Activated T-cell treated with anti-CD3 and anti-CD28 coated beads, Interleukin-2, amount 50 U/mL, for 48 hours (primary cell): Measurements from ENCODE around the gene SCAF1.

Experiments used
- DNase-seq, 2 experiments: peaks; one replicate each; pipeline ENCODE4 v3.0.0-alpha.2; 2020

Gene SCAF1

DNA sequence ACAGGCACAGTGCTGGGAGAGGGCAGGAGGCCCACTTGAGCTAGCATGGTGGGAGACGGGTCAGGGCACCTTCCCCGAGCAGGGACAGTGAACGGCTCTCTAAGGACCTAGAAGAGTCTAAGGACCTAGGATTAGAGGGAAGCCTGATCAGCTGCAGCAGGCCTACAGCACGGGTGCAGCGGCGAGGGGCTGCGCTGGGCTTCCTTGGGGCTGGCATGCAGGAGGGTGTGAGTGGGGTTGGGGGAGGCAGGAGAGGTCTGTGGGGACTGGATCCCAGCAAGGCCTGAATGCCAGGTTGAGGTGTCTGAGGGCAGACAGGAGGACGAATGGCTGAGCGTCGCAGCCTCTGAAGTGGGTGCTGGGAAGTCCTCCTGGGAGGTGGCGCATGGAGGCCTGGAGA lies 3.6 kb downstream of the SCAF1 start:
- no peak for DNase-seq

DNA sequence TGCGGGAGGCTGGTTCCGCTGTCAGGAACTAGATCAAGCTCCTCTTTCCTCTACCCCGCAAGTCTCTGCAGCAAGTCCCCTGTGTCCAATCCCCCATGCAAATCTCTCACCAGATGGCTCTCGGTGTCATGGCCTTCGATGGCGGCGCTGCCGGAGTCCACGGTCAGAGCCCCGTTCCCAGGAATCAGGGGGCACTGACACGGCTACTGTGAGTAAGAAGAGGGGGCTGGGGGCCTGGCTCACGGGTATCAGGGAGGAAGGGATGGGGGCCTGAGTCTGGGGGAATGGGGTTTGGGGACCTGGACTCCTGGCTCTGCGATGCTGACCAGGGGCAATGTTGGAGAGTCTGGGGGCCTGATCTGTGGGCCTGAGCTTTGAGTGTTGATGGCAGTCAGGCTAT lies 4.0 kb downstream of the SCAF1 start:
- no peak for DNase-seq

DNA sequence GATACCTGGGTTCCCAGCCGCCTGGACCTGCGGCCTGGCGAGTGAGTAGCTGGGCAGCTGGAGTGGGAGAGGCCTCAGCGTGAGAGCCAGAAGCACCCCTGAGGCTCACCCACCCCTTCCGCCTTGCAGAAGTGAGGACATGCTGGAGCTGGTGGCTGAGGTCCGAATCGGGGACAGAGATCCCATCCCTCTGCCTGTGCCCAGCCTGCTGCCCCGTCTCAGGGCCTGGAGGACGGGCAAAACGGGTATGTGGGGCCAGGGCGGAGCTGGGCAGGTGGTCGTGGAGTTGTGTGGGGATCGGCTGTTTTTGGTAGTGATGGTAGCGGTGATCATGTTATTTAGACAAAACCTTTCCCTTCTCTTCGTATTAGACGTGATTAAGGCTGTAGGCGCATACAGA lies 4.6 kb downstream of the SCAF1 start:
- no peak for DNase-seq

DNA sequence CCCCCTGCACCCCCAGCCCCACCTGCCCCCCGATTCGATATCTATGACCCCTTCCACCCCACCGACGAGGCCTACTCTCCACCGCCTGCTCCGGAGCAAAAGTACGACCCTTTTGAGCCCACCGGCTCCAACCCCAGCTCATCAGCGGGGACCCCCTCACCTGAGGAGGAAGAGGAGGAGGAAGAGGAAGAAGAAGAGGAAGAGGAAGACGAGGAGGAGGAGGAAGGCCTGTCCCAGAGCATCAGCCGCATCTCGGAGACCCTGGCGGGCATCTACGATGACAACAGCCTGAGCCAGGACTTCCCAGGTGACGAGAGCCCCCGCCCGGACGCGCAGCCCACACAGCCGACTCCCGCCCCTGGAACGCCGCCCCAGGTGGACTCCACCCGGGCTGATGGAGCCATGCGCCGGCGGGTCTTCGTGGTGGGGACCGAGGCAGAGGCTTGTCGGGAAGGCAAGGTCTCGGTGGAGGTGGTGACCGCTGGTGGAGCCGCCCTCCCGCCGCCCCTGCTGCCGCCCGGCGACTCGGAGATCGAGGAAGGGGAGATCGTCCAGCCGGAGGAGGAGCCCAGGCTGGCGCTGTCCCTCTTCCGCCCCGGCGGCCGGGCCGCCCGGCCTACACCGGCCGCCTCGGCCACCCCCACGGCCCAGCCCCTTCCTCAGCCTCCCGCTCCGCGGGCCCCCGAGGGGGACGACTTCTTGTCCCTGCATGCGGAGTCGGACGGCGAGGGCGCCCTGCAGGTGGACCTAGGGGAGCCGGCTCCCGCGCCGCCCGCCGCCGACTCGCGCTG lies 9.2 kb downstream of the SCAF1 start:
- no peak for DNase-seq

DNA sequence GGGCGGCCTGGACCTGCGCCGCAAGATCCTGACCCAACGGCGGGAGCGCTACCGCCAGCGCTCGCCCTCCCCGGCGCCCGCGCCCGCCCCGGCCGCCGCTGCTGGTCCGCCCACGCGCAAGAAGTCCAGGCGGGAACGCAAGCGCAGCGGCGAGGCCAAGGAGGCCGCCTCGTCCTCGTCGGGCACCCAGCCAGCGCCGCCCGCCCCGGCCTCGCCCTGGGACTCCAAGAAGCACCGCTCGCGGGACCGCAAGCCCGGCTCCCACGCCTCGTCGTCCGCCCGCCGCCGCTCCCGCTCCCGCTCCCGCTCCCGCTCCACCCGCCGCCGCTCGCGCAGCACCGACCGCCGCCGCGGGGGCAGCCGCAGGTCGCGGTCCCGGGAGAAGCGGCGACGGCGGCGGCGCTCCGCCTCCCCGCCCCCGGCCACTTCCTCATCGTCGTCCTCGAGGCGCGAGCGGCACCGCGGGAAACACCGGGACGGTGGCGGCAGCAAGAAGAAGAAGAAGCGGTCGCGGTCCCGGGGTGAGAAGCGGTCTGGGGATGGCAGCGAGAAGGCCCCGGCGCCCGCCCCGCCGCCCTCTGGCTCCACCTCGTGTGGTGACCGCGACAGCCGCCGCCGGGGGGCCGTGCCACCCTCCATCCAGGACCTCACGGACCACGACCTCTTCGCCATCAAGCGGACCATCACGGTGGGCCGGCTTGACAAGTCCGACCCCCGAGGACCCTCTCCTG lies 10.0 kb downstream of the SCAF1 start:
- DNase-seq: no peak

DNA sequence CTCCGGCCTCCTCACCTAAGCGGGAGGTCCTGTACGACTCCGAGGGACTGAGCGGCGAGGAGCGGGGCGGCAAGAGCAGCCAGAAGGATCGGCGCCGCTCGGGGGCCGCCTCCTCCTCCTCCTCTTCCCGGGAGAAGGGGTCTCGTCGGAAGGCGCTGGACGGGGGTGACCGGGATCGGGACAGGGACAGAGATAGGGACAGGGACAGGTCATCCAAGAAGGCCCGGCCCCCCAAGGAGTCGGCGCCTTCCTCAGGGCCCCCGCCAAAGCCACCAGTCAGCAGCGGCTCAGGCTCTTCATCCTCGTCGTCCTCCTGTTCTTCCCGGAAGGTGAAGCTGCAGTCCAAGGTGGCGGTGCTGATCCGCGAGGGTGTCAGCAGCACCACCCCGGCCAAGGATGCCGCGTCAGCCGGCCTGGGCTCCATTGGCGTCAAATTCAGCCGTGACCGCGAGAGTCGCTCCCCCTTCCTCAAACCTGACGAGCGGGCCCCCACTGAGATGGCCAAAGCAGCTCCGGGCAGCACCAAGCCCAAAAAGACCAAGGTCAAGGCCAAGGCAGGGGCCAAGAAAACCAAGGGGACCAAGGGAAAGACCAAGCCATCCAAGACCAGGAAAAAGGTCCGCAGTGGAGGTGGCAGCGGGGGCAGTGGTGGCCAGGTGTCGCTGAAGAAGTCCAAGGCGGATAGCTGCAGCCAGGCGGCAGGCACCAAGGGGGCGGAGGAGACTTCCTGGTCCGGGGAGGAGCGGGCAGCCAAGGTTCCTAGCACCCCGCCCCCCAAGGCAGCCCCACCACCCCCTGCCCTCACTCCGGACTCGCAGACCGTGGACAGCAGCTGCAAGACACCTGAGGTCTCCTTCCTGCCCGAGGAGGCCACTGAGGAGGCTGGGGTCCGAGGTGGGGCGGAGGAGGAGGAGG lies 10.8 kb downstream of the SCAF1 start:
- no peak for DNase-seq

DNA sequence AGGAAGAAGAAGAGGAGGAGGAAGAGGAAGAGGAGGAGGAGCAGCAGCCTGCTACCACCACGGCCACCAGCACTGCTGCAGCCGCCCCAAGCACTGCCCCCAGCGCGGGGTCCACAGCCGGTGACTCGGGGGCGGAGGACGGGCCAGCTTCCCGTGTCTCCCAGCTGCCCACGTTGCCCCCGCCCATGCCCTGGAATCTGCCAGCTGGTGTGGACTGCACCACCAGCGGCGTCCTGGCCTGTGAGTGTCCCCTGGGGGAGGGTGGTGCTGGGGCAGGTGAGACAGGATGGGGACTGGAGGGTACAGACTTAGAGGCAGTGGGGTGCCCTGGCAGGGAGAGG lies 11.4 kb downstream of the SCAF1 start:
- no peak for DNase-seq

DNA sequence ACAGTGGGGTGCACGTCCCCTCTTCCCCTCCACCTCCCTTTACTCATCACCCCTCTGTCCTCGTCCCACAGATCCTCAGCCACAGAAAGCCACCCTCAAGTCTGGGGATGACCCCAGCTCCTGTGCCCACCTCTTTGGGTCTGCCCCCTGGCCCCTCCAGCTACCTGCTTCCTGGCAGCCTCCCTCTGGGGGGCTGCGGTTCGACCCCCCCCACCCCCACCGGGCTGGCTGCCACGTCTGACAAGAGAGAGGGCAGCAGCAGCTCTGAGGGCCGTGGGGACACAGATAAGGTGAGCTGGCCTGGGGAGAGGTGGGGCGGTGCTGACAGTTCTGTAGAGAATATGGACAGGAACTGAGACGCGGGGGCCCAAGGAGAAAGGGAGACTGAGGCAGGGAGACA lies 12.6 kb downstream of the SCAF1 start:
- DNase-seq: no peak

DNA sequence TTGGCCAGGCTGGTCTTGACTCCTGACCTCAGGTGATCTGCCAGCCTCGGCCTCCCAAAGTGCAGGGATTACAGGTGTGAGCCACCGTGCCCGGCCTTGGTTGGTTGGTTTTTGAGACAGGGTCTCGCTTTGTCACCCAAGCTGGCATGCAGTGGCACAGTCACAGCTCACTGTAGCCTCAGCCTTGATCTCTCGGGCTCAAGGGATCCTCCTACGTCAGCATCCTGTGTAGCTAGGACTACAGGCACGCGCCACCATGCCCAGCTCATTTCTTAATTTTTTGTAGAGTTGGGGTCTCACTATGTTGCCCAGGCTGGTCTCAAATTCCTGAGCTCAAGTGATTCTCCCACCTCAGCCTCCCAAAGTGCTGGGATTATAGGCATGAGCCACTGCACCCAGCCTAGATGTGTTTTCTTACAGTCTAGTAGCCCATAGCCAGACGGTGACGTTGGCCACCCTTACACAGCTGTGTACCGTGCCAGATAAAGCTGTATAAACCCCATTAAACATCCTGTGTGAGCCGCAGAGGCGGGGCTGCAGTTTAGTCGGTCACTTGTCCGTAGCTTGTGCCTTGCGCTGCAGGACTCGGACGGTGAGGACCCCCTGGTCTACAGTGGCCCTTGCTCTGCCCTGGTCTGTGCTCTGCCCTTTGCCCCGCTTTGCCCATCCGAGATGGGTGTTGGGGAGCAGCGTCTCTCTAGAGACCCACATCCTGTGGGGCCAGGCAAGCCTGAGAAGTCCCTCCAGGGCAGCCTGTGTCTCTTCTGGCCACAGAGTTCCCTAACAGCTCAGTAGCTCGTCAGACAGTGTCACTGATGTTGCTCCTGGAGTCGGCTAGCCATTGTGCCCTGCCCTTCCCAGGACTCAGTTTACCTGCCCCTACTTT lies 13.8 kb downstream of the SCAF1 start:
- DNase-seq: no peak

DNA sequence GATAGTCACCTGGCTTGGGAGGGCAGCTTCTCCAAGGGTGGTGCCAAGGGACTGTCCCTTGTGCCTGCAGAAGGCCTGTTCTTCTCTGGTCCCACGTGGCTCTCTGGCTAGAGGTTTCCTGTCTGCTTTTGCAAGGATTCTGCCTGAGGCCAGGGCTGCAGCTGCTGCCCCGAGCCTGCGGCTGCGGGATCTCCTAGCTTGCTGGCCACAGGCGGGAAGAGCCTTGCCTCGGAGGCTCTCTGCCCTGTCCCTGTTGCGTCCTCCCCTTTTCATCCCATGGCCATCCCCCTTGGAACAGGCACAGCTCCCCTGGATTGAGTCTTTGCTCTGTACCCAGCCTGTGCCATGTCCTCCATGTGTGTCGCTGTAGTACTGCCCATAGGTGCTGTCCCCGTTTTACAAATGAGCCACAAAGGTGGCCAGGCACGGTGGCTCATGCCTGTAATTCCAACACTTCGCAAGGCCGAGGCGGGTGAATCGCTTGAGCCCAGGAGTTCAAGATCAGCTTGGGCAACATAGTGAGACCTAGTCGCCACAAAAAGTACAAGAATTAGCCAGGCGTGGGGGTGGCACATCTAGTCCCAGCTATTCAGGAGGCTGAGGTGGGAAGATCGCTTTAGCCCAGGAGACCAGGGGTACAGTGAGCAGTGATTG lies 14.6 kb downstream of the SCAF1 start:
- DNase-seq: no peak

DNA sequence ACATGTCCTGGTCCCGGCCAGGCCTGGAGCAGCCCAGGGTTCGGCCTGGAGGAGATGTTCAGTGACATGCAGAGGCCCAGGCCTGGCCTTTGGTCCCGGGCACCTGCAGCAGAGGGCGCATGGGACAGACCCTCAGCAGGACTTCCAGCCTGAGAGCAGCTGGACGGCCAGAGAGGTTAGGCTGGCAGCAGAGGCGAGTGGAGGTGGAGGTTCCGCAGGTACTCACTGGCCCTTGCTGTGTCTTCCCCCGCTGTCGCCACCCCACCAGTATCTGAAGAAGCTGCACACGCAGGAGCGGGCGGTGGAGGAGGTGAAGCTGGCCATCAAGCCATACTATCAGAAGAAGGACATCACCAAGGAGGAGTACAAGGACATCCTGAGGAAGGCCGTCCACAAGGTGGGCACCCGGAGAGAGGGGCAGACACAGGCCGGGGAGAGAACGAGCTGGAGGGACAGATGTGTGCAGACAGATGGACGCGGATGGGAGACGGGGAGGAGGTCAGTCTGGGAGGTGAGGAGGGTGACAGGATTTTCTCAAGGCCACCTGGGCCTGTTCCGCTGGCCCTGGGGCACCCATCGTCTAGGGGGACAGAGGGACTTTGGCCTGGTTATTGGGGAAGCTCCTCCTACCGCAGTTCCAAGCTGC lies 15.6 kb downstream of the SCAF1 start:
- DNase-seq: no peak

DNA sequence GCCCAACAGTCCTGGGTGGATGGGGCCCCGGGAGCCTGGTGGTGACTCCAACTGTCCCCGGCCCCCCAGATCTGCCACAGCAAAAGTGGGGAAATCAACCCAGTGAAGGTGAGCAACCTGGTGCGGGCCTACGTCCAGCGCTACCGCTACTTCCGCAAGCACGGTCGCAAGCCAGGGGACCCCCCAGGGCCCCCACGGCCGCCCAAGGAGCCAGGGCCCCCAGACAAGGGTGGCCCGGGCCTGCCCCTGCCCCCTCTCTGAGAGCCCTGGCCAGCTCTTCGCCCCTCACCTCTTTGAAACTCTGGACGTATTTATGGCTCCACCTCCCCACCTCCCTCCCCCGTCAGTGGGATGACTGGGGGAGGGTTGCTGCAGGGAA lies 16.1 kb downstream of the SCAF1 start:
- no peak for DNase-seq

DNA sequence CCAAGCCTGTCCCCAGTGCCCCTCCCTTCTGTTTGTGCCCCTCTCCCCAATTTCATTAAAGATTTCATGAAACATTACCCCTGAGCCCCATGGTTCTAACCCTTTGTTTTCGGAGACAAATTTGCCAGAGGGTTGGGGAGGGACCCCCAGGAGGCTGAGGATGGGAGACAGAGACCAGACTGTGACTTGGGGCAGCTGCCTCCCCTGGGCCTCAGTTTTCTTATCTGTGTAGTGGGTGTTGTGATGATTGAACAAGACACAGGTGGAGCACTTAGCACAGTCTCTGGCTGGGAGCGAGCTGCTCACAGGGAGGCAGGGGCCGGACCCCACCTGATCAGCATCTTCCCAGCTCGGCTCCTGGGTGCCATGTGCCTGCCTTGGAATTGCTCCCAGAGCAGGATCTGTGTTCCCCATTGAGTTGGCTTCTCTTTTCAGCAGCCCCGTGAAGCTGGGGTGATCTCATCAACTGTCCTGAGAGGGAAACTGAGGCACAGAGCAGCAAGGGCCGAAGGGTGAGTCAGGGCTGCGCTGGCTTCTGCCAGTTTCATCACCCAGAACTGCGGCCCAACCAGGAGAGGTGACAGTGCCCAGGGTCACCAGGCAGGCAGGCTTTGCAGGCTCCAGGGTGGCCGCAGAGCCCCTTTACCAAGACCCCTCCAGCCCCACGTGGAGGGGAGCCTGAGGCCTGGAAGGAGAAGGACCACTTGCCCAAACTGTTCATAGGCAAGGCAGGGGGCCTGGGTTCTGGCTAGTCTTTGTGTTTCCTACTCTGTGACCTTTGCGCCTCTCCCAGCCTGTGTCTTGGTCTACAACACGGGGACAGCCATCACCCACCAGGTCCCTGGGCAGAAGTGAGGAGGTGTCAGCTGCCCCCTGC lies 16.8 kb downstream of the SCAF1 start:
- no peak for DNase-seq

DNA sequence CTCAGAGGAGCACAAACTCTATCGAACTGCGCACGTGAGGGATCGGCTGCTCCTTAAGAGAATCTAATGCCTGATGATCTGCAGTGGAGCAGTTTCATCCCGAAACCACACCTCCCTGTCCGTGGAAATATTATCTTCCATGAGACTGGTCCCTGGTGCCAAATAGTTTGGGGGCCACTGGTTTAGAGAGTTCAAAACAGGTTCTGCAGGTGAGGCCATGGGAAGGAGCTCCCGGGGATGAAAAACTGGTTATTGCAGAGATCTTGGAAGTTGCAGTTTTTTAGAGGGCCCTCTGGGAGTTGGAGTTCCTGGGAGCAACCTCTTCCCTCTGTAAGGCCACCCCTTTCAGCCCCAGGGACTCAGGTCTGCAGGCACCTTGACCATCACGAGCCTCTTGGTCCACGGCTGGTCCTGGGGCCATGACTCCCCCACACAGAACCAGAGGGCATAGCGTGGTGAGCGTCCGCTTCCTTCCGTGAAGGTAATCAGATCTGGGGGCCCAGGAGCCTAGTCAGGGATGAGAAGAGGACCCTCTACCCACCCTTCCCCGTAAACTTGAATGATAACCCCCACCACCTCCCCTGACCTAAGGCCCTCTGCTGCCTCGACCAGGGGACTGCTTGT lies 18.4 kb downstream of the SCAF1 start:
- no peak for DNase-seq

DNA sequence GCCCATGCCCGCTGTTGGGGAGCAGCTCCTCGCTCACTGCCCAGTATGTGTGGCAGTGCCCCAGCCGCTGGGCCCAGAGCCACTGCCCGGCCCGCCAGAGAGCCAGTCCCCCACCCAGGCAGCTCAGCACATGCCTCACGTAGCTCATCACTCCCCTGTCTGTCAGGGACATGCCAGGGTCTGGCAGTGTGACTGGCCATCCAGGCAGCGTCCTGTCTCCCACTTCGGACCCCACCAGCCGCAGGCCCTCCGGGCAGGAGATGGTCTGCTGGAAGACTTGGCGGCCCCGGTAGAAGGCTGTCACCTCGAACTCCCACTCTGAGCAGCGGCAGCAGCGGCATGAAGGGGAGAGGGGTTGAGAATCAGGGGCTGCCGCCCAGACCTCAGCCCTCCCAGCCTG lies 20.0 kb downstream of the SCAF1 start:
- no peak for DNase-seq

DNA sequence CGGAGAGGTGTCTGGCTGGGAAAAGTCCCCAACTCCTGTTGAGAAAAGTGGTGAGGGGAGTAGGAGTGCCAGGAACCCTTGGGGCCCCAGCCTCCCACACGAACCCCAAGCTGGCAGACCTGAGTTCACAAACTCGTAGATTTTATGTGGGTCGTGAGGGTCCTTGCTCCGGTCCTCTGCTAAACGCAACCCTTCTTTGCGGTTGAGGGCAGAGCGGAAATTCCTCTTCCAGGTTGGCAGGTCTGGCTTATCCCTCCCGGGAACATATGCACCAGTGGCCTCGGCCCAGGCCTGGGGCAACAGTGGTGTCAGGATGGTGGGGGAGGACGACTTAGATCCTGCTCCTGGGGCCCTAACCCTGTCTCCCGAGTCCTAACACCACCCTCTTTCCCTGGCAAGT lies 21.2 kb downstream of the SCAF1 start:
- no peak for DNase-seq

DNA sequence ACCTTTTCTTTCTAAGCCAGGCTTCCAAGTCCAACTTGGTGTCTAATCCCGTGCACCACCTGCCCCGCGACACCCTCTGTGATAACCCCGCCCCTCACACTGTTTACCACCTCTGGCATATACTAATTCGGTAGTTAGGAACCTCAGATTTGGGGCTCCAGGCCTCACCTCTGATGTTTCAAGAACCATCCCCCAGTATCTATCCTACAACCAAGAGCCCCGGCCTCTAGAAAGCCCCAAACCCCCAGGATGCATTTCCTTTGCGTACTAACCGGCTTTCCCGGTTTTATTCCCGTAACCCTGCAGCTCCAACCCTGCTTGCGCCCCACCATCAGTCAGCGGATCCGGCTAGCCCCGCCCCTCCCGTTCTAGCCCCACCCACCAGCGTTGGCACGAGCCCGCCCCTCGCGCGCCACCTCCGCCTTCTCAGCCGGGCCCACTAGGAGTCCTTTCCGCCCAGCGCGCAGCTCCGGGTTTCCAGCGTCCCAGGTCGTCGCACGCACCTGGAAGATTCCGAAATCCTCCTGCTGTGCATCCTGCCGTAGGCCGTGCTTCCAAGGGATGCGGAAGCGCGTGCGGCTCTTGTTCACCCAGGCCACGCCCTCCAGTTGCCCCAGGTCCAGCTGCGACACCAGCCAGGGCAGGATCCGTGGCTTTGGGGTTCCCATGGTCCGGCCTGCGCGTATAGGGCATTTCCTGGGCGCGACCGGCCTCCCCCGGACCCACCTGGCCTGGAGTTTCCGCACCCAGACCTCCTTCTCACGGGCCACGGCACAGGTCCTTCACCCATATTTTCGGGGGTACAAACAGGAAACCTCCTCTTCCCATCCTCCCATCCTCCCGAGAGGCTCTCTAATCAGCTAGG lies 22.4 kb downstream of the SCAF1 start:
- DNase-seq: peak; percentile 95 to 96

DNA sequence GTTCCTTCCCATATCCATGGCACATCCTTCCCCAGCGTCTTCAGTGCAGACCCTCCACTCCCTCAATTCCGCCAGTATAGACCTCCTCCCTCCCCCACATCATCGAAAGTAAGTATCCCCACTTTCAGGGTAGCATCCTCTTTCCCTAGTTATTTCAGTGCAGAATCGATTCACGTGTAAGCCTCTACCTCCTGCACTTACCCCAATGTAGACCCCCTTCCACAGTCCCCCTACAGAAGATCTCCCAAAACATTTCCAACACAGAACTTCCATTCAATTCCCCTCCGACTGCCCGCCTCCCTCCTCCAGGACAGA lies 23.0 kb downstream of the SCAF1 start:
- DNase-seq: no peak
